Measurements from ENCODE around the gene WDR43. TPM values are rescaled to one million over a fixed set of nuclear protein-coding genes. Genes with fewer than 3 reads are reported as not detected.

WDR43 gene
- total RNA-seq, 1 experiment from 2014 or later = 112 TPM

DNA sequence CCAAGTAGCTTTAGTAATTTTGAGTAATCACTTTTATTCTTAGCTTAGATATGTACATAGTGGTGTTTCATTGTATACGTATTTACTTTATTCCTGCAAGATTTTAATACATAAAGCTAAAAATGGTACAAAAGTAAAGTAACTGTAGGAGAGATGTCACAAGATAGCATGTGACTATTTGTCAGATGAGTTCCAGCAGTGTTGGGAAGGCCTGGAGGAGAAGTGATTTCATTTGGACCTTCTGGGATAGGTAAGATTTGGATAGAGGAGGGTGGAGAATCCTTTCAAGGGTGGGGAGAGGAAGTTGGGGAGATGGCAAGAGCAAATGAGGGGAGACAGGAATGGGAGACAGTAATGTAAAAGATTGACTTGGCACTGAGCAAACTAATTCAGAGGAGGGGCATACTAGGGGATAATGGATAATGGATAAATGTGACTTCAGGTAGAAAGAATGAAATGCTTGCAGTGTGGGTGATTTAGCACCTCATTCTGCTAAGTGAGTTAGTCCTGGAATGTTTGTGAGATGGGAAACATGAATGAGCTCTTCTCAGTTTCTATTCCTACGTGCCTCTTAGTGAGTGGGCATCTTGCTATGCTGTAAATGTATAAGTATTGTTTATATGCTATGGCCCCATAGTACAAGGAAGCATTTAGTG, 10.5 kb downstream of the WDR43 start:
- no peaks in the 10 kb centered on the region for H3K9me3 Mint-ChIP-seq
- ATAC-seq = no peak
- H3K36me3 Mint-ChIP-seq = peaks cover 74% of the 10 kb centered on the region
- H3K27ac Mint-ChIP-seq = no peak overlapping the region
- H3K27me3 Mint-ChIP-seq (ENCODE audit: low read depth) = no peaks in the 10 kb centered on the region
- TF ChIP-seq FOXJ3 (CRISPR knock-in tag; IDR thresholded peaks at IDR 0.05; ENCODE audit: borderline replicate concordance) = no peak
- peaks cover 11% of the 10 kb centered on the region for H3K4me1 Mint-ChIP-seq
- no peak for DNase-seq (ENCODE audit: low spot score)
- no peak overlapping the region for H3K4me3 Mint-ChIP-seq
- ChIA-PET POLR2A (no interaction called here), CTCF (no interaction called here)

DNA sequence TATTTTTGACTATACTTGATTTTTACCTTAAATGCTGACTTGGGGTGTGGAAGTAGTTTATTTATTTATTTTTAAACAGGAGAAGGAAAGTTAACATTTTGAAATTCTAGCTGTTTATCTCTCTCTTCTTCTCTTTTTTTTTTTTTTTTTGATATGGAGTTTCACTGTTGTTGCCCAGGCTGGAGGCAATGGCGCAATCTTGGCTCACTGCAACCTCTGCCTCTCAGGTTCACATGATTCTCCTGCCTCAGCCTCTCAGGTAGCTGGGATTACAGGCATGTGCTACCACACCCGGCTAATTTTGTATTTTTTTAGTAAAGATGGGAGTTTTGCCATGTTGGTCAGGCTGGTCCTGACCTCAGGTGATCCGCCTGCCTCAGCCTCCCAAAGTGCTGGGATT, 11.1 kb downstream of the WDR43 start:
- no peak overlapping the region for H3K27ac Mint-ChIP-seq
- H3K4me3 Mint-ChIP-seq = no peak overlapping the region
- no peaks in the 10 kb centered on the region for H3K27me3 Mint-ChIP-seq (ENCODE audit: low read depth)
- CTCF ChIA-PET = no interaction called here
- H3K4me1 Mint-ChIP-seq = peaks cover 12% of the 10 kb centered on the region
- DNase-seq (ENCODE audit: low spot score) (no peak), ATAC-seq (no peak)
- POLR2A ChIA-PET = no interaction called here
- peaks cover 79% of the 10 kb centered on the region for H3K36me3 Mint-ChIP-seq
- no peaks in the 10 kb centered on the region for H3K9me3 Mint-ChIP-seq
- TF ChIP-seq NR3C1 (CRISPR knock-in tag; conservative IDR thresholded peaks at IDR 0.05; ENCODE audit: low read depth) (no peak), NR2C2 (CRISPR knock-in tag; IDR thresholded peaks at IDR 0.05) (no peak), CREB1 (CRISPR knock-in tag; IDR thresholded peaks at IDR 0.05) (no peak), ZNF671 (CRISPR knock-in tag; IDR thresholded peaks at IDR 0.05) (no peak), SP1 (CRISPR knock-in tag; conservative IDR thresholded peaks at IDR 0.05) (no peak)
- TF ChIP-seq, protein P1, sequence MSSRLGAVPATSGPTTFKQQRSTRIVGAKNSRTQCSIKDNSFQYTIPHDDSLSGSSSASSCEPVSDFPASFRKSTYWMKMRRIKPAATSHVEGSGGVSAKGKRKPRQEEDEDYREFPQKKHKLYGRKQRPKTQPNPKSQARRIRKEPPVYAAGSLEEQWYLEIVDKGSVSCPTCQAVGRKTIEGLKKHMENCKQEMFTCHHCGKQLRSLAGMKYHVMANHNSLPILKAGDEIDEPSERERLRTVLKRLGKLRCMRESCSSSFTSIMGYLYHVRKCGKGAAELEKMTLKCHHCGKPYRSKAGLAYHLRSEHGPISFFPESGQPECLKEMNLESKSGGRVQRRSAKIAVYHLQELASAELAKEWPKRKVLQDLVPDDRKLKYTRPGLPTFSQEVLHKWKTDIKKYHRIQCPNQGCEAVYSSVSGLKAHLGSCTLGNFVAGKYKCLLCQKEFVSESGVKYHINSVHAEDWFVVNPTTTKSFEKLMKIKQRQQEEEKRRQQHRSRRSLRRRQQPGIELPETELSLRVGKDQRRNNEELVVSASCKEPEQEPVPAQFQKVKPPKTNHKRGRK (CRISPR knock-in tag; IDR thresholded peaks at IDR 0.05; ENCODE audit: borderline replicate concordance) = no peak
- TF ChIP-seq, protein P2, sequence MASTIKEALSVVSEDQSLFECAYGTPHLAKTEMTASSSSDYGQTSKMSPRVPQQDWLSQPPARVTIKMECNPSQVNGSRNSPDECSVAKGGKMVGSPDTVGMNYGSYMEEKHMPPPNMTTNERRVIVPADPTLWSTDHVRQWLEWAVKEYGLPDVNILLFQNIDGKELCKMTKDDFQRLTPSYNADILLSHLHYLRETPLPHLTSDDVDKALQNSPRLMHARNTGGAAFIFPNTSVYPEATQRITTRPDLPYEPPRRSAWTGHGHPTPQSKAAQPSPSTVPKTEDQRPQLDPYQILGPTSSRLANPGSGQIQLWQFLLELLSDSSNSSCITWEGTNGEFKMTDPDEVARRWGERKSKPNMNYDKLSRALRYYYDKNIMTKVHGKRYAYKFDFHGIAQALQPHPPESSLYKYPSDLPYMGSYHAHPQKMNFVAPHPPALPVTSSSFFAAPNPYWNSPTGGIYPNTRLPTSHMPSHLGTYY (CRISPR knock-in tag; IDR thresholded peaks at IDR 0.05) = no peak

DNA sequence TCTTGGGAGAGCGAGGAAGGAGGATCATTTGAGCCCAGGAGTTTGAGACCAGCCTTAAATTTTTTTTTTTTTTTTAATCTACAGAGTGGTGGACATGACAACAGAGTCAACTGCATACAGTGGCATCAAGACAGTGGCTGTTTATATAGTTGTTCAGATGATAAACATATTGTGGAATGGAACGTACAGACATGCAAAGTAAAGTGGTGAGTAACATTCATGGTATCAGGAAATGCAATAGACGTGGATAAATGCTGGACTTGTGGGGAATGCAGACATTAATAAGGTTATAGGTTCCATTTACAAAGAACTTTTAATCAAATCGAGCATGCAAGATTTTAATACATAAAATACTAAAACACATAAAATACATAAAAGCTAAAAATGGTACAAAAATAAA, 11.9 kb downstream of the WDR43 start:
- no peak for DNase-seq (ENCODE audit: low spot score)
- Mint-ChIP-seq H3K9me3 (no peaks in the 10 kb centered on the region), H3K27ac (no peak overlapping the region), H3K4me3 (no peak overlapping the region), H3K4me1 (peaks cover 6% of the 10 kb centered on the region), H3K36me3 (peaks cover 83% of the 10 kb centered on the region), H3K27me3 (ENCODE audit: low read depth) (no peaks in the 10 kb centered on the region)
- no peak for ATAC-seq
- TF ChIP-seq, protein P3, sequence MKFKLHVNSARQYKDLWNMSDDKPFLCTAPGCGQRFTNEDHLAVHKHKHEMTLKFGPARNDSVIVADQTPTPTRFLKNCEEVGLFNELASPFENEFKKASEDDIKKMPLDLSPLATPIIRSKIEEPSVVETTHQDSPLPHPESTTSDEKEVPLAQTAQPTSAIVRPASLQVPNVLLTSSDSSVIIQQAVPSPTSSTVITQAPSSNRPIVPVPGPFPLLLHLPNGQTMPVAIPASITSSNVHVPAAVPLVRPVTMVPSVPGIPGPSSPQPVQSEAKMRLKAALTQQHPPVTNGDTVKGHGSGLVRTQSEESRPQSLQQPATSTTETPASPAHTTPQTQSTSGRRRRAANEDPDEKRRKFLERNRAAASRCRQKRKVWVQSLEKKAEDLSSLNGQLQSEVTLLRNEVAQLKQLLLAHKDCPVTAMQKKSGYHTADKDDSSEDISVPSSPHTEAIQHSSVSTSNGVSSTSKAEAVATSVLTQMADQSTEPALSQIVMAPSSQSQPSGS (CRISPR knock-in tag; IDR thresholded peaks at IDR 0.05; ENCODE audit: borderline replicate concordance, low read depth) = no peak
- TF ChIP-seq SOX15 (CRISPR knock-in tag; IDR thresholded peaks at IDR 0.05) (no peak), NR3C1 (CRISPR knock-in tag; conservative IDR thresholded peaks at IDR 0.05; ENCODE audit: low read depth) (no peak), RELA (CRISPR knock-in tag; IDR thresholded peaks at IDR 0.05; ENCODE audit: borderline replicate concordance) (no peak), NFATC4 (CRISPR knock-in tag; IDR thresholded peaks at IDR 0.05) (no peak), HMGA2 (CRISPR knock-in tag; IDR thresholded peaks at IDR 0.05) (no peak), ELF4 (CRISPR knock-in tag; IDR thresholded peaks at IDR 0.05; ENCODE audit: low read depth) (no peak), CREM (CRISPR knock-in tag; IDR thresholded peaks at IDR 0.05) (no peak), SMAD3 (CRISPR knock-in tag; IDR thresholded peaks at IDR 0.05; ENCODE audit: borderline replicate concordance) (no peak)
- TF ChIP-seq, protein P4, sequence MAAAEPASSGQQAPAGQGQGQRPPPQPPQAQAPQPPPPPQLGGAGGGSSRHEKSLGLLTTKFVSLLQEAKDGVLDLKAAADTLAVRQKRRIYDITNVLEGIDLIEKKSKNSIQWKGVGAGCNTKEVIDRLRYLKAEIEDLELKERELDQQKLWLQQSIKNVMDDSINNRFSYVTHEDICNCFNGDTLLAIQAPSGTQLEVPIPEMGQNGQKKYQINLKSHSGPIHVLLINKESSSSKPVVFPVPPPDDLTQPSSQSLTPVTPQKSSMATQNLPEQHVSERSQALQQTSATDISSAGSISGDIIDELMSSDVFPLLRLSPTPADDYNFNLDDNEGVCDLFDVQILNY (CRISPR knock-in tag; IDR thresholded peaks at IDR 0.05) = no peak
- TF ChIP-seq, protein P1 (CRISPR knock-in tag; IDR thresholded peaks at IDR 0.05; ENCODE audit: borderline replicate concordance) = no peak
- TF ChIP-seq, protein P5, sequence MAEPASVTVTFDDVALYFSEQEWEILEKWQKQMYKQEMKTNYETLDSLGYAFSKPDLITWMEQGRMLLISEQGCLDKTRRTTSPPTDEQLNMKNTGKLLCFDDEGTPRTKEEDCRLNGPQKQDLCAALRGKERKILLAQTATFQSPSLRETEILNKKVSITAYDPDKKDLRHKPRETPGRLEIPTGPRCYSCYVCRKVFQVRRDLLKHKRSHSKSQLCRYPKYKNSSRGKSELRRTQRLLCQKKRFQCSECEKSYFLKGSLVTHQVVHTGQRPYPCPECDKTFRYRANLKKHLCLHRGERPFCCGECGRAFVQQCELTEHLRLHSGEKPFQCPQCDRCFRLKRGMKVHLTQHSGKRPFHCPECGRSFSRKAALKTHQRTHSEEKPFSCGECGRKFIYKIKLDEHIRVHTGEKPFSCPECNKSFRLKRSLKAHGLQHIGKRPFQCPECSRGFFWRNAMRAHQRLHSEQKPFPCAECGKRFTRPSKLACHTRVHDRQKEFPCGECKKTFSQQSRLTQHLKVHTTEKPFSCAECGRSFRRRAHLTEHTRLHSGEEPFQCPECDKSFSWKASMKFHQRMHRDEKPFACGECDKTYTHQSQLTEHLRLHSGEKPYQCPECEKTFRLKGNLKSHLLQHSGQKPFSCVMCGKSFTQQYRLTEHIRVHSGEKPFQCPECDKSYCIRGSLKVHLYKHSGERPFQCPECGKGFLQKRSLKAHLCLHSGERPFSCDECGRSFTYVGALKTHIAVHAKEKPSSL (CRISPR knock-in tag; conservative IDR thresholded peaks at IDR 0.05) = no peak
- CTCF ChIA-PET = no interaction called here
- POLR2A ChIA-PET = no interaction called here

Data from WTC11 (cell line).